ENCODE results near the gene PSMA2. TPM values are rescaled to one million over a fixed set of nuclear protein-coding genes. Genes with fewer than 3 reads are reported as not detected.

PSMA2 gene
- total and polyA plus RNA-seq, 8 donors = 23.1 to 59.7 (median 33.9) TPM

DNA sequence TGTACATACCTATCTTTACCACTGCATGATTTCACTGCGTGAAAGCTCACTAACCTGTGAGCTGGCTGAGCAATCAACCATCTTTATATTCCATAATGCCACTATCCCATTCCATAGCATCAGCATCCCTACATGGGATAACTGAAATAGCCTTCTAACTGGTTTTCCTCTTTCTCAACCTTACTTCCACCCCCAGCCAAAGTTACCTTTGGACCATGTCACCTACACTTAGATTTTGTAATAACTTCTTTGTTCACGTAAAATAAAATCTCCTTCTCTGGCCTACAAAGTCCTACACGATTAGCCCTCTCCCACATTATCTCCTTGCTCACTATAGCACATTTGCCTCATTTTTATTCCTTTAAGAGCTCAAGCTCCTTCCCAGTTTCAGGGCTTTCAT lies 2.5 kb downstream of the PSMA2 start:
- H3K36me3 ChIP-seq = peaks cover 0 to 25% (median 5%) of the 10 kb centered on the region in 3 donors
- FAIRE-seq = no peak
- intact Hi-C loops (cut with DNase I) = no loop called here
- no peak for DNase-seq
- TF ChIP-seq, protein P1, sequence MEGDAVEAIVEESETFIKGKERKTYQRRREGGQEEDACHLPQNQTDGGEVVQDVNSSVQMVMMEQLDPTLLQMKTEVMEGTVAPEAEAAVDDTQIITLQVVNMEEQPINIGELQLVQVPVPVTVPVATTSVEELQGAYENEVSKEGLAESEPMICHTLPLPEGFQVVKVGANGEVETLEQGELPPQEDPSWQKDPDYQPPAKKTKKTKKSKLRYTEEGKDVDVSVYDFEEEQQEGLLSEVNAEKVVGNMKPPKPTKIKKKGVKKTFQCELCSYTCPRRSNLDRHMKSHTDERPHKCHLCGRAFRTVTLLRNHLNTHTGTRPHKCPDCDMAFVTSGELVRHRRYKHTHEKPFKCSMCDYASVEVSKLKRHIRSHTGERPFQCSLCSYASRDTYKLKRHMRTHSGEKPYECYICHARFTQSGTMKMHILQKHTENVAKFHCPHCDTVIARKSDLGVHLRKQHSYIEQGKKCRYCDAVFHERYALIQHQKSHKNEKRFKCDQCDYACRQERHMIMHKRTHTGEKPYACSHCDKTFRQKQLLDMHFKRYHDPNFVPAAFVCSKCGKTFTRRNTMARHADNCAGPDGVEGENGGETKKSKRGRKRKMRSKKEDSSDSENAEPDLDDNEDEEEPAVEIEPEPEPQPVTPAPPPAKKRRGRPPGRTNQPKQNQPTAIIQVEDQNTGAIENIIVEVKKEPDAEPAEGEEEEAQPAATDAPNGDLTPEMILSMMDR (IDR thresholded peaks at IDR 0.05) = no peak
- no peaks in the 10 kb centered on the region for H3K9me3 ChIP-seq
- H3K4me1 ChIP-seq = peaks cover 4 to 21% (median 14%) of the 10 kb centered on the region in 3 donors
- H3K27me3 ChIP-seq = no peaks in the 10 kb centered on the region
- no peak overlapping the region for H3K4me3 ChIP-seq
- no peak overlapping the region for H3K27ac ChIP-seq
- no peak for ATAC-seq
- WGBS, 2 donors = 45 to 55% methylated on average over 3 of the region's 3 CpGs

DNA sequence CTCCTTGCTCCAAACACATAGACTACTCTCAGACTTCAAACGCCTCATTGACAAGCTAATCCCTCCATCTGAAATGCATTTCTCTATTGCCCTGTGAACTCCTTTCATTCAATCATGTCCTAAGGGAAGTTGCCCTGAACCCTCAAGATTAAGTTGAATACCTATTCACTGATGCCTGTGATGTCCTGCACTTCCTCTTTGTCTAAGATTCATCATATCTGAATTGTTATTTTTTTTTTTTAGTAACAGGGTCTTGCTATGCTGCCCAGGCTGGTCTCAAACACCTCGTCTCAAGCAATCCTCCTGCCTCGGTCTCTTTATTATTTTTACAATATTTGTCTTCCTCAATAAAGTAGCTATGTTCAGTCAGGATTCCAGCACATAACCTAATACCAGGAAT lies 3.2 kb downstream of the PSMA2 start:
- peaks cover 0 to 16% (median 7%) of the 10 kb centered on the region in 3 donors for H3K4me1 ChIP-seq
- no peaks in the 10 kb centered on the region for H3K27me3 ChIP-seq
- no peak overlapping the region for H3K4me3 ChIP-seq
- no peak for FAIRE-seq
- intact Hi-C loops (cut with DNase I) = no loop called here
- H3K9me3 ChIP-seq = no peaks in the 10 kb centered on the region
- 64 to 81% methylated on average over 3 of the region's 3 CpGs for WGBS, 2 donors
- TF ChIP-seq, protein P1 (IDR thresholded peaks at IDR 0.05) = no peak
- no peak for ATAC-seq
- DNase-seq = no peak
- no peak overlapping the region for H3K27ac ChIP-seq
- peaks cover under 1 to 27% (median 5%) of the 10 kb centered on the region in 3 donors for H3K36me3 ChIP-seq

DNA sequence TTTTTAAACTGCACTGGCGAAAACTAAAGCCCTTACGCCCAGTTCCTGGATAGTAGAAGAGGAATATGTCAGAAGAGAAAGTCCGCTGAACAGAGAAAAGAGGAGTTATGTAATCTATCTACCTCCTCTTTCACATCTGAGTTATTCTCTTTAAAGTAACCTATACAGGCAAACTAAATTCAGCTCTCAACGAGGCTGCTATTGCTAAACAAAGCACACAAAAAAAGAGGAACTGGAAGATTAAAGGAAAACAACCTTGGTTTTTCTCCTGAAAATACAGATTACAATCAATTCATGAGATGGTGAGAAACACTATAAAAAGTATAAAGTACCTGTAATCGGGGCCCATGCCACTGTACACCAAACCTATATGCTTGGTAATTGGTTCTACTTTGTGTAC lies 5.8 kb downstream of the PSMA2 start:
- no peak for FAIRE-seq
- peaks cover 3 to 53% (median 5%) of the 10 kb centered on the region in 3 donors for H3K36me3 ChIP-seq
- intact Hi-C loops (cut with DNase I) = no loop called here

DNA sequence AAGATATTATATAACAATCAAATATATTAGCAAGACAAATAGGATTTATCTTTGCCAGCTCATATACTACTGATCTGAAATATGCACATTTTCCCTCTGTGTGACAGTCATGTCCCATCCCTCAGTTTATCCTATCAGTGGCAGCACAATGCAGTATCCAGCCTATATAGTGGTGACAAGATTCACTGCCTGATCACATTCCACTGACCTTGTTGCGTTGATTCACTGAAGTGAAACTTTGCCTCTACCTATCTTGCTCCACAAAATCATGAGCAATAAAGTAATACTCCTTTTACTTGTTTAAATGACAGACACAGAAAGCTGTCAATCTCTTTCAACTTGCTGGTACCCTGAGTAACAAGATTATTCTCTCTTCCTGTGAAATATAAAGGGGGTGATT lies 6.3 kb downstream of the PSMA2 start:
- no peak for ATAC-seq
- TF ChIP-seq, protein P1 (IDR thresholded peaks at IDR 0.05) = no peak
- FAIRE-seq = no peak
- intact Hi-C loops (cut with DNase I) = no loop called here
- WGBS, 2 donors = 75 to 82% methylated on average over 1 of the region's 1 CpG
- Histone ChIP-seq H3K27ac (no peak overlapping the region), H3K9me3 (no peaks in the 10 kb centered on the region), H3K4me3 (no peak overlapping the region), H3K27me3 (no peaks in the 10 kb centered on the region), H3K36me3 (peaks cover 3 to 59% (median 5%) of the 10 kb centered on the region in 3 donors), H3K4me1 (peaks cover 0 to 12% (median 4%) of the 10 kb centered on the region in 3 donors)
- no peak for DNase-seq

More for the DNA sequence above, 5.8 kb downstream of the PSMA2 start:
- Histone ChIP-seq H3K9me3 (no peaks in the 10 kb centered on the region), H3K27ac (no peak overlapping the region), H3K4me1 (peaks cover 0 to 16% (median 4%) of the 10 kb centered on the region in 3 donors), H3K4me3 (no peak overlapping the region), H3K27me3 (no peaks in the 10 kb centered on the region)
- DNase-seq = no peak
- no peak for ATAC-seq
- WGBS, 2 donors = 82 to 87% methylated on average over 5 of the region's 5 CpGs
- TF ChIP-seq, protein P1 (IDR thresholded peaks at IDR 0.05) = no peak

DNA sequence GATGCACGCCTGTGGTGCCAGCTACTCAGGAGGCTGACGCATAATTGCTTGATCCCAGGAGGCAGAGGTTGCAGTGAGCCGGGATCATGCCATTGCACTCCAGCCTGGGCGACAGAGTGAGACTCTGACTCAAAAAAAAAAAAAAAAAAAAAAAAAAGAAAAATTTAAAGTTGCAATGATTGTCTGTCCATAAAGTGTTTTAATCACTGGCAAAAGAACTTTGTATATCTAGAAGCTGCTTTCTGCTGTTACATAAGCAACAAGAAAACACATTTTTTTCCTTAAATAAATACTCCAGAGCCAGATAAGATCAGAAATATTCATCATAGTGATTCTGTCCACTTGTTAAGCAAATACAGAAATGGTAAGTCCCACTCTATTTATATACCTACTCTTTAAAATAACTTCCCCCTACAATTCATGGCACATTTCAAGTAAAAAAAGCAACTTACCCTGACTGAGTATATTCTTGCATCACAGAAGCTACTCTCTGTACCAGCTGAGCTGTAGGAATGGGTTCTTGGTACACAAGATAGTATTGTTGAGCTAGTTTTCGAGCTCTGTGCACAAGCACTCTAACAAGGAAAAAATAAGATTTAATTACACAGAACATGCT lies 7.6 kb downstream of the PSMA2 start:
- no peaks in the 10 kb centered on the region for H3K27me3 ChIP-seq
- no peaks in the 10 kb centered on the region for H3K9me3 ChIP-seq
- no peak overlapping the region for H3K27ac ChIP-seq
- no peak overlapping the region for H3K4me3 ChIP-seq
- no peak for DNase-seq
- no peak for ATAC-seq
- 86 to 92% methylated on average over 5 of the region's 5 CpGs for WGBS, 2 donors
- peaks cover 0 to under 1% (median 0%) of the 10 kb centered on the region in 3 donors for H3K4me1 ChIP-seq
- no peak for FAIRE-seq
- peaks cover 5 to 72% (median 10%) of the 10 kb centered on the region in 3 donors for H3K36me3 ChIP-seq
- TF ChIP-seq, protein P1 (IDR thresholded peaks at IDR 0.05) = no peak
- intact Hi-C loops (cut with DNase I) = no loop called here
